Activated naive CD4-positive, alpha-beta T cell treated with anti-CD3 and anti-CD28 coated beads, Interleukin-2, amount 50 U/mL, for 24 hours (primary cell): Measurements from ENCODE around the gene TPPP3.
"Not testable (repeated sequence)": the region's sequence is repeated elsewhere in the genome, so short reads cannot be mapped to it uniquely, and the experiment has no call there.

Source experiments
- H3K27ac Mint-ChIP-seq: one replicate; pipeline ENCODE4 v1.8.0; 2021; ENCODE audit warnings: mild to moderate bottlenecking, mixed read lengths
- H3K27me3 Mint-ChIP-seq: one replicate; pipeline ENCODE4 v1.8.0; 2021; ENCODE audit warnings: mixed read lengths
- H3K36me3 Mint-ChIP-seq: one replicate; pipeline ENCODE4 v1.8.0; 2021; ENCODE audit warnings: mixed read lengths
- H3K4me1 Mint-ChIP-seq: one replicate; pipeline ENCODE4 v1.8.0; 2021; ENCODE audit warnings: mixed read lengths
- H3K4me3 Mint-ChIP-seq: one replicate; pipeline ENCODE4 v1.8.0; 2021; ENCODE audit warnings: mild to moderate bottlenecking, mixed read lengths
- H3K9me3 Mint-ChIP-seq: one replicate; pipeline ENCODE4 v1.8.0; 2021; ENCODE audit warnings: mixed read lengths

The TPPP3 gene

GRCh38 chr16:67415872-67416793, 22.8 kb upstream of the TPPP3 start, which contains the start of gene ZDHHC1:
Gene ZDHHC1 (minus strand): TSS chr16:67416477. CDS start chr16:67407775, 8,702 bp downstream.
- peak within 1 kb of the TSS; percentile 88 for H3K4me3 Mint-ChIP-seq
- no peak within 1 kb of the TSS for H3K27ac Mint-ChIP-seq
- peaks cover 22% of the 10 kb centered on the region for H3K27me3 Mint-ChIP-seq
- no peaks in the 10 kb centered on the region for H3K36me3 Mint-ChIP-seq
- no peaks in the 10 kb centered on the region for H3K9me3 Mint-ChIP-seq
- peaks cover 8% of the 10 kb centered on the region for H3K4me1 Mint-ChIP-seq

GRCh38 chr16:67415421-67415820, 22.1 kb upstream of the TPPP3 start:
- H3K27ac Mint-ChIP-seq, H3K9me3 Mint-ChIP-seq: not testable (repeated sequence)
- H3K27me3 Mint-ChIP-seq: peaks cover 23% of the 10 kb centered on the region

GRCh38 chr16:67413978-67414911, 20.9 kb upstream of the TPPP3 start:
- H3K27me3 Mint-ChIP-seq: peaks cover 18% of the 10 kb centered on the region
- no peak overlapping the region for H3K27ac Mint-ChIP-seq
- H3K4me3 Mint-ChIP-seq: no peak overlapping the region
- no peaks in the 10 kb centered on the region for H3K36me3 Mint-ChIP-seq
- peaks cover 8% of the 10 kb centered on the region for H3K4me1 Mint-ChIP-seq
- H3K9me3 Mint-ChIP-seq: no peaks in the 10 kb centered on the region

More at GRCh38 chr16:67415421-67415820, 22.1 kb upstream of the TPPP3 start:
- H3K36me3 Mint-ChIP-seq, H3K4me1 Mint-ChIP-seq: not testable (repeated sequence)
- H3K4me3 Mint-ChIP-seq: peak overlapping the region; percentile 11

- H3K27ac Mint-ChIP-seq: peak overlapping the region; percentile 4
- no peaks in the 10 kb centered on the region for H3K36me3 Mint-ChIP-seq
- H3K9me3 Mint-ChIP-seq: no peaks in the 10 kb centered on the region
- H3K4me3 Mint-ChIP-seq: no peak overlapping the region
- peaks cover 13% of the 10 kb centered on the region for H3K27me3 Mint-ChIP-seq
- peaks cover 8% of the 10 kb centered on the region for H3K4me1 Mint-ChIP-seq
Measured at GRCh38 chr16:67412294-67412693, 19.0 kb upstream of the TPPP3 start.

- Mint-ChIP-seq H3K4me1 (peaks cover 4% of the 10 kb centered on the region), H3K27ac (no peak overlapping the region), H3K9me3 (no peaks in the 10 kb centered on the region), H3K4me3 (no peak overlapping the region), H3K27me3 (peaks cover 7% of the 10 kb centered on the region), H3K36me3 (no peaks in the 10 kb centered on the region)
Measured at GRCh38 chr16:67411339-67411738, 18.0 kb upstream of the TPPP3 start.

- no peaks in the 10 kb centered on the region for H3K36me3 Mint-ChIP-seq
- no peak overlapping the region for H3K4me3 Mint-ChIP-seq
- H3K27me3 Mint-ChIP-seq: peaks cover 4% of the 10 kb centered on the region
- no peak overlapping the region for H3K27ac Mint-ChIP-seq
- no peaks in the 10 kb centered on the region for H3K9me3 Mint-ChIP-seq
- no peaks in the 10 kb centered on the region for H3K4me1 Mint-ChIP-seq
Measured at GRCh38 chr16:67409631-67410030, 16.3 kb upstream of the TPPP3 start.

GRCh38 chr16:67407788-67408452, 14.6 kb upstream of the TPPP3 start:
- Mint-ChIP-seq H3K4me3 (no peak overlapping the region), H3K9me3 (no peaks in the 10 kb centered on the region)

GRCh38 chr16:67407176-67407787, 14.0 kb upstream of the TPPP3 start:
- no peaks in the 10 kb centered on the region for H3K9me3 Mint-ChIP-seq
- H3K27me3 Mint-ChIP-seq: peaks cover 2% of the 10 kb centered on the region
- H3K36me3 Mint-ChIP-seq: no peaks in the 10 kb centered on the region
- H3K27ac Mint-ChIP-seq: no peak overlapping the region
- H3K4me3 Mint-ChIP-seq: no peak overlapping the region
- H3K4me1 Mint-ChIP-seq: no peaks in the 10 kb centered on the region

More at GRCh38 chr16:67407788-67408452, 14.6 kb upstream of the TPPP3 start:
- H3K27me3 Mint-ChIP-seq: peaks cover 2% of the 10 kb centered on the region
- no peaks in the 10 kb centered on the region for H3K36me3 Mint-ChIP-seq
- H3K27ac Mint-ChIP-seq: no peak overlapping the region
- no peaks in the 10 kb centered on the region for H3K4me1 Mint-ChIP-seq

- Mint-ChIP-seq H3K9me3 (no peaks in the 10 kb centered on the region), H3K36me3 (no peaks in the 10 kb centered on the region), H3K4me1 (no peaks in the 10 kb centered on the region), H3K27ac (no peak overlapping the region), H3K27me3 (peaks cover 3% of the 10 kb centered on the region), H3K4me3 (no peak overlapping the region)
Measured at GRCh38 chr16:67406111-67406971, 13.0 kb upstream of the TPPP3 start.

- no peaks in the 10 kb centered on the region for H3K36me3 Mint-ChIP-seq
- no peak overlapping the region for H3K4me3 Mint-ChIP-seq
- H3K27ac Mint-ChIP-seq: no peak overlapping the region
- no peaks in the 10 kb centered on the region for H3K9me3 Mint-ChIP-seq
- no peaks in the 10 kb centered on the region for H3K4me1 Mint-ChIP-seq
- peaks cover 2% of the 10 kb centered on the region for H3K27me3 Mint-ChIP-seq
Measured at GRCh38 chr16:67405336-67405735, 12.0 kb upstream of the TPPP3 start.

GRCh38 chr16:67404740-67405226, 11.5 kb upstream of the TPPP3 start:
- Mint-ChIP-seq H3K4me3 (no peak overlapping the region), H3K27ac (no peak overlapping the region), H3K27me3 (peaks cover 2% of the 10 kb centered on the region), H3K4me1 (no peaks in the 10 kb centered on the region), H3K36me3 (no peaks in the 10 kb centered on the region), H3K9me3 (no peaks in the 10 kb centered on the region)

- Mint-ChIP-seq H3K27me3 (peaks cover 2% of the 10 kb centered on the region), H3K9me3 (no peaks in the 10 kb centered on the region), H3K27ac (no peak overlapping the region)
Measured at GRCh38 chr16:67403976-67404555, 10.8 kb upstream of the TPPP3 start.

GRCh38 chr16:67400901-67401300, 7.6 kb upstream of the TPPP3 start:
- H3K27me3 Mint-ChIP-seq: peaks cover 6% of the 10 kb centered on the region
- no peaks in the 10 kb centered on the region for H3K4me1 Mint-ChIP-seq
- H3K4me3 Mint-ChIP-seq: no peak overlapping the region
- no peaks in the 10 kb centered on the region for H3K36me3 Mint-ChIP-seq
- H3K27ac Mint-ChIP-seq: no peak overlapping the region
- H3K9me3 Mint-ChIP-seq: no peaks in the 10 kb centered on the region

More at GRCh38 chr16:67403976-67404555, 10.8 kb upstream of the TPPP3 start:
- H3K4me1 Mint-ChIP-seq: no peaks in the 10 kb centered on the region
- no peaks in the 10 kb centered on the region for H3K36me3 Mint-ChIP-seq
- no peak overlapping the region for H3K4me3 Mint-ChIP-seq
